Activated CD8-positive, alpha-beta memory T cell treated with anti-CD3 and anti-CD28 coated beads for 36 hours (primary cell): ENCODE data around the gene CACNA2D1. TPM values are rescaled to one million over a fixed set of nuclear protein-coding genes. Genes with fewer than 3 reads are reported as not detected.
"Not testable (repeated sequence)": the region's sequence is repeated elsewhere in the genome, so short reads cannot be mapped to it uniquely, and the experiment has no call there.

Source experiments
- CTCF ChIA-PET: fragments of 350-600 bp; sonication (Branson Sonifier 250); formaldehyde crosslinking; loops from one replicate; lab custom pipeline; 2021; ENCODE audit warnings: antibody characterized with exemption; lab: Charles Lee
- POLR2A ChIA-PET: fragments of 350-600 bp; sonication (Branson Sonifier 250); formaldehyde crosslinking; loops from one replicate; lab custom pipeline; 2021; ENCODE audit warnings: antibody characterized with exemption; lab: Charles Lee
- total RNA-seq, 2 experiments: library from RNA; stranded (reverse); gene quantifications; one replicate each; pipeline ENCODE4 v1.2.3, GENCODE V29; 2021

CACNA2D1 gene
- total RNA-seq, 2 experiments from 2014 or later: not detected

DNA sequence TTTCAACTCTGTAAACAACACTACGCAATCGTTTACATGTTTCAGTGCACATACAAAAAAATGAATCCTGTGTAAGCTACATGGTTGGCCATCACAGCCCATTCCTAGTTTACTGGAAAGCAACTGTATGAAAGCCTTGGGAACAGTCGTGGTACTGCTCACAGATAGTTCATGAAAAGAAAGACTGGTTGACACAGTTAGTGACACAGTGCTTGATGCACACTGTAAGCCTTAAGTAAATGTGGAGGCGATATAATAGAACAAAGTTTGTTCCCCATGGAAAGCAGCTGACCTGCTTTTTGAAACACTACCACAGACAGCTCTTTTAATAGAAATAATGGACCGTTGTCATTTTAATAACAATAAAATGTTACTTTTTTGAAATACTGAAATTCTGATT is 5.1 kb downstream of the CACNA2D1 start:
- POLR2A ChIA-PET: no interaction called here
- CTCF ChIA-PET: no interaction called here

DNA sequence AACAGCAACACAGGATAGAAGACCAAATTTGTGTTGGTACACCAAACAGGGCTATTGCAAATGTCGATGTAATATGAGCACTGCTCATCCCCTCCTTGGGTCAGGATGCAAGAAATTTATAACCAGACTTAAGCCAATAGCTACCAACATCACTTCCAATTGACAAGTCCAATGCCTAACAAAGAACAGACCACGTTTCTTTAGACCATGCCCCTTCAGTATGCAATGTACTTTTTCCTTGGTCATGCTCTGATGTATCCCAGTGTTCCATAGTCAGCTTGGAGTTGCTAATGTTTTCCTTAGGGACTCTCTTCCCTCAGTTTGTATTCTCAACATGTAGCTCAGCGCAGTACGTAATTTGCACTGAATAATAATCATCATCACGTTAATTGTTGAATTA is 7.8 kb downstream of the CACNA2D1 start:
- CTCF ChIA-PET: no interaction called here
- POLR2A ChIA-PET: no interaction called here

DNA sequence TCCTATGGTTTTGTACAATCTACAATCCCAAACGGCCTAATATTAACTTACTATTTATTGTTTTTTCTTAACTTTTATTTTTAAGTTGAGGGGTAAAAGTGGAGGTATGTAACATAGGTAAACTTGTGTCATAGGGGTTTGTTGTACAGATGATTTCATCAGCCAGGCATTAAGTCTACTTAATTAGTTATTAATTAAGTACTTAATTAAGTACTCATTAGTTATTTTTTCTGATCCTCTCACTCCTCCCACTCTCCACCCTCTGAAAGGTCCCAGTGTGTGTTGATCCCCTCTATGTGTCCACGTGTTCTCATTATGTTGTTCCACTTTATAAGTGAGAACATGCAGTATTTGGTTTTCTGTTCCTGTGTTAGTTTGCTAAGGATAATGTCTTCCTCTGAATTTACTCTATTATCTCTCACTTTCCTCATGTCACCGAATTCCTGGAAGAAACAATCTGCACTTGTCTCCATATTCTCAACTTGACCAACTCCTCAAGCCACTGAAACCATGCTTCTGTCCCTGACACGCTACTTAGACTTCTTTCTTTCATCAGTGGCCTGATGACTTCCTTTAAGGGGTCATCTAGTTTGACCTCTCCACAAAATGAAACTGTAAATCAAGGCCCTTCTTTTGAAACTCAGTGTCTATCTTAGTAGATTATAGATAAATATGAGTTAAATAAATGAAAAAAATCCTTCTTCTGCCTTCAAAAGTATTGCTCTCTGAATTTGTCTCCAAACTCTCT is 9.1 kb downstream of the CACNA2D1 start:
- POLR2A ChIA-PET: no interaction called here
- CTCF ChIA-PET: interaction anchor here (0.7 kb wide), 1 partner anchor 165 kb away, joined by 3 read pairs; no protein-coding TSS in a partner anchor

DNA sequence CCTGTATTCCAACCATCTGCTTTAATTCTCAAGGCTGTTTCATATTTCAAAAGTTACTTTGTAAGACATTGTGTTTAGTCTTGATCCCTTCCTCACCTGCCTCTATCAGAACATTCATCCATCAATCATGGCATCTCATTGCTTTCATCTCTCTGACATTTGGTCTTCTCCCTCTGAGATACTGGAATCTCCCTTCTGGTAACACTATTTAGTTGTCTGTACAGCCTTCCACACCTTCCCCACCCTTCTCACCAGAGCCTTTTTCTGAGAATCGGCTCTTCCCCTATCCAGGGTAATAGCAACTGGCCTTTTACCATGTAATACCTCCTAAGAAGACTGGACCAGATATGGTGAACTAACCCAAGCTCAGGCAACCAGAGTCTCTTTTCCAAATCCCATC is 10.1 kb downstream of the CACNA2D1 start:
- ChIA-PET CTCF (no interaction called here), POLR2A (no interaction called here)

DNA sequence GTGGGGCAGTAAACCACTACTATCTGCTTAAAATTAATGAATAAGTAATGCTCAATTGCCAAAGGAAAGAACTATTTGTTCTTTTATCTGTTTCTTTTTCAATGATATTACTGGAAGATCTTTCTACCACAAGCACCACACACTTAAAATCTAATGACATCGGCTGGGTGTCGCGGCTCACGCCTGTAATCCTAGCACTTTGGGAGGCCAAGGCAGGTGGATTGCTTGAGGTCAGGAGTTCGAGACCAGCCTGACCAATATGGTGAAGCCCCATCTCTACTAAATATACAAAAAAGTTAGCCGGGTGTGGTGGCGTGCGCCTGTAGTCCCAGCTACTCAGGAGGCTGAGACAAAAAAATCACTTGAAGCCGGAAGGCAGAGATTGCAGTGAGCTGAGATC is 10.8 kb downstream of the CACNA2D1 start:
- POLR2A ChIA-PET, CTCF ChIA-PET: not testable (repeated sequence)

DNA sequence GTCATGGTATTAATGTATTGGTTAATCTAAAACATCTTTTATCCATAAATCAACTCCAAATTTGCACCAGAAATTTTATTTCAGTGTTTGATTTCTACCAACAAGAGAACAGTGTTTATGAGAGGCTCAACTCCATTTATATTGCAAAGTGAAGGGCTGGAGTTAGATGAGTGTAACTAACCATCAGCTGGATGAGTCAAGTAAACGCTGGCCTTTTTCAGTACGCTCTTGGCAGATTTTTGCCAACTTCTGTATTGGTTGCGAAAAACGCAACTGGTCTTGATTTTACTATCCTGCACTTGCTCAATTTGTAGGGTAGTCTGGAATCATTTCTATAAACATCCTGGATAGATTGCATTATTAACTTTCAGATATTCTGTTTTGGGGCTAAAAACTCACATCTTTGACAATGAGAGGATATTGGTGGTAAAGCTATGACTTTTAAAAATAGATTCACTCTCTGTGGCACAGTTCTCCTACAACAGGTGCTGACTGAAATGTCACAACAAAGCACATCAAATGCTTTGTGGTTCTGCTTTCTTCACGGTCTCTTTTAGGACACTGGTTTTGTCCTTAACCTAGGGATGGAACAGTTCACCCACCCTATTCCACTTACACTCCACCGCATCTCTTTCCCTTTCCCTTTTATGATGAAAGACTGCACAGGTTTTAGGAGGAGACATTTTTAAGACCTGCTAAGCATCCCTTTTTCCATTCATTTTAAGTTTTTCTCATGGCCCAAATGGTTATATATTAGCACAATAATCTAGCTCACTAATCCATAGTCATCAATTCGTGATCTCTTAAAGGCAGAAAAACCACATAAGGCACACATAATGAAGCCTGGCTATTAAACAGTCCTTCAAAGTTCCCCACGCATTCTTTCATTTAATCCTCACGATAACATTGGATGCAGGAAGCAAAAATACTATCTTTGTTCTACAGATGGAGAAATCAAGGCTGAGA is 12.8 kb downstream of the CACNA2D1 start:
- ChIA-PET CTCF (no interaction called here), POLR2A (no interaction called here)

DNA sequence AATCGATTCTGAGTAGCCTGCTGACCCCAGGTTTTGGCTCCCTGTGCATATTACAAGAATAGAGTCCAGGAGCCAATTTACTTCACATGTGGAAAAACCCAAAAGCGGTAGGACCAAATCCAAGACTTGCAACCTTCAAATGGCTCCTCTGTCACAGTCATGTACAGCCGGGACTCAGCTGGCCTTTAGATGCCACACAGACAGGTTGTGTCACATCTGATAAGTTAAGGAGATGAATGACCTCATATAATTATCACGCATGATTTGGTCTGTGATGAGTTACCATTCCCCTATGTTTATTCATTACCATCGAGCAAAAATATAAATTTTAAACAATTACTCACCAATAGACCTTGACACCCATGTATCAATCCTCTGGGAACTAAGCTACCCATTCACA is 14.2 kb downstream of the CACNA2D1 start:
- POLR2A ChIA-PET: no interaction called here
- CTCF ChIA-PET: no interaction called here

DNA sequence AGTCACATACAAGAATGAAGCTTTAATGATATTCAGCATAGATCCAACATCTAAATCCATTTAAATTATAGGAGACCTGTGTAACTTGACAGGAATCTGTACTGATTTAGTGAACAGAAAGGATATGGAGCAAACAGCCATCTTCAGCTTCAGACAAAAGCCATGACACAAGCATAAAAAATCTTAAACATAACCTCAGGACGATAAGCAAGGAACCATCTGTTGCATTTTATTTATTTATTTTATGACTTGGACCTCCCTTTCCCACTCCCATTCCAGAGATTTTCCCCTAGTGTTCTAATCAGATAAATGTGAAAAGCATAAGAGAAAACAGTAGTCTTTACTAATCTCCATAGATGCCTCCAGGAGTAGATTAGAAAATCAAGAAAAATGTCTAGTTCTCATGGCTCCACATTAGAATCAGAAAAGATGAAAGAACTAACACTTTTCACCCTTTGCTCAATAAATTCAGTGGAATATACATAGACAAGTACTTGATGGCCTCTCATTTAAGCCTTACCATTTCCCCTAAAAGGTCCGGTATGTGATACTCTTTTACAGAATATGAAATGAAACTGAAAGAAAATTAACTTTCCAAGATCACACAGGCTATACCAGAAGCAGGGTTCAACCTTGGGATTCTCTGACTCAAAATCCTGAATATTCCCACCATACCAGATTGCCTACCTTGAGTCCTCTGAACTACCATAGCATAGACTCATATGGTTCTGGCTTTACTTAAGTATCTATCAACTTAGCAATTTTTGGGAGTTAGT is 15.2 kb downstream of the CACNA2D1 start:
- ChIA-PET CTCF (no interaction called here), POLR2A (no interaction called here)

DNA sequence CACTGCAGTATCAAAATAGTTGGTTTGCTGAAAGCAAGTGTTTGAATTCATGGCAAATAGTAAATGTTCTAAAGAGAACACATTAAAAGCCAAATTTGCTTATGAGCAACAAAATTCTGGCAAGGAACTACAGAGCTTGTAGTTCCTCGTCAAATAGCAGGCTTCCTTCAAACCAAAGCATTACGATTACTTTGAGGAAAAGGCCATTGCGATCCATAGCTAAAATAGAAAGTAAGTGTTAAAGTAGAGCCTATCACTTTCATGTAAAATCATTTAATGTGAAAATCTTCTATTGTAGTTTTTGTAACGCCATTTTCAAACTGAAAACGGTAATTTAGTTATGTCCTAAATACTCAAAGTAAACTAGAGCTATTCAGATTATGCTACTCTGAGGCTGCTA is 20.1 kb downstream of the CACNA2D1 start:
- CTCF ChIA-PET: no interaction called here
- POLR2A ChIA-PET: no interaction called here

DNA sequence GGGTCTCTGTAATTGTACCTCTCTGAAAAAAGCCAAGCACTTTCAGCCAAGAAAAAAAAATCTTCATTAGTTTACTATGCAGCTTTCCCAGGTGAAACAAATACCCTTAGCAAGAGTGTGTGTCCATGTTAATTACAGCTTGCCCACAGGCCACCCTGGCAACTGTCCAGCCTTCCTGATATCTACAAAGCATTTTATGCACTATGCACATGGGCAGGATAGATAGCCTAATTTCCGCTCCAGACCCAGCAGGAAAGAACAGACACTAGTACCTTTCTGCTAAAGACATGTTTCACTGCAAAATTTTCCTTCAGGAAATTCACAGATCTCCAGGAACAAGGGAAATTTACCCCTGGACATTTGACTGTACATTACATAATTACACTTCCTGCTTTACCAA is 24.4 kb downstream of the CACNA2D1 start:
- POLR2A ChIA-PET: no interaction called here
- CTCF ChIA-PET: no interaction called here

DNA sequence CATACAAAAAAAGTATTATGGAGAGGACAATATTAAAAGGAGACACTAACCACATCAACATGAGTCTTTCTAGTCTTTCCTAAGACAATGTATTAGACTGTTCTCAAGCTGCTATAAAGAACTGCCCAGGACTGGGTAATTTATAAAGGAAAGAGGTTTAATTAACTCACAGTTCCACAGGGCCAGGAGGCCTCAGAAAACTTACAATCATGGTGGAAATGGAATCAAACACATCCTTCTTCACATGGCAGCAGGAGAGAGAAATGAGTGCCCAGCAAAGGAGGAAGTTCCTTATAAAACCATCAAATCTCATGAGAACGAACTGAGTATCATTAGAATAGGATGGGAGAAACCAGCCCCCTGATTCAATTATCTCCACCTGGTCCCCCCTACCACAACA is 25.7 kb downstream of the CACNA2D1 start:
- ChIA-PET POLR2A (no interaction called here), CTCF (no interaction called here)

DNA sequence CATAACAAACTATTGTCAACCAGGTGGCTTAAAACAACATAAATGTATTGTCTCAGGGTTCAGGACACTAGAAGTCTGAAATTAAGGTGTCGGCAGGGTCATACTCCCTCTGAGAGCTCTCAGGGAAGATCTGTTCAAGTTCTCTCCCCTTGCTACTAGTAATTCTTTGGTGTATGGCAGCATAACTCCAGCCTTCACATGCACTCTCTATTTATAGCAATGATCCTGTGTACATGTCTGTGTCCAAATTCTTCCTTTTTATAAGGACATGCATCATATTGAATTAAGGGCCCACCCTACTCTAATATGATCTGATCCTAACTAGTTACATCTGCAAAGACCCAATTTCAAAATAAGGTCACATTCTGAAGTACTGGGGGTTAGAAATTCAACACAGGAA is 27.2 kb downstream of the CACNA2D1 start:
- CTCF ChIA-PET: no interaction called here
- POLR2A ChIA-PET: no interaction called here

DNA sequence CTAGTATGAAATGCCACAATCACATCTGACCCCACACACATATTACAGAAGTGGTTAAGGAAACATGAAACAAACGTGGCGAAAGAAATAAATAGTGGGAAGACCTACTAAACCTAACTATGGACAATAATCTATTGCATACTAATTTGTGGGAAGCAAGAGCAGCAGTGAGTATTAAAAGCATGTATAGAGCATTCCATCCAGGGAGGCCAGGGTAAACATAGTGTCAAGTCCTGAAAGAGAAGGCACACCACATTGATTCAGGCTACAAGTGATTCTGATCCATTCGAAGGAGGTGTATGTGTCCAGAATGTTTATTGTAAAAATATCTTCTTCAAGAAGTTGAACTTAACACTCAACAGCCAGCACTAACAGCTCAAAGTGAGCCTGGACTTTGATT is 29.2 kb downstream of the CACNA2D1 start:
- POLR2A ChIA-PET: no interaction called here
- CTCF ChIA-PET: no interaction called here

DNA sequence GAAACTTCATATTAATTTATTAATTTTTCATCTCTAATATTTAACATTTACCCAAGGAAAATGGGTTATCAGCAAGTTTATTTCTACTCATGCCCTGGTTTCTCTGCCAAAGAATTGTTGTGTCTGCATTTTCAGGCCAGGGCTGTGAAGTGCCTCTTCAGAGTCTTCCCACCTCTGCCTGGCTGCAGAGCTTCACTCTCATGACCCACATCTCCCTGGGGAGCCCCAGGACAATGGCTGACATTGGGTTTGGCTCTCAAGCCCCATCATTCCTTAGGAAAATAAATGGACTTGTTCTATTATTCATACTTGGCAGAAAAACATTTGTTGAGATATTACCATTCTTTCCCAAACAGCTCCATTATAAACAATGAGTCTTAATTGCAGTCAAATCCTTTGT is 30.3 kb downstream of the CACNA2D1 start:
- POLR2A ChIA-PET: no interaction called here

DNA sequence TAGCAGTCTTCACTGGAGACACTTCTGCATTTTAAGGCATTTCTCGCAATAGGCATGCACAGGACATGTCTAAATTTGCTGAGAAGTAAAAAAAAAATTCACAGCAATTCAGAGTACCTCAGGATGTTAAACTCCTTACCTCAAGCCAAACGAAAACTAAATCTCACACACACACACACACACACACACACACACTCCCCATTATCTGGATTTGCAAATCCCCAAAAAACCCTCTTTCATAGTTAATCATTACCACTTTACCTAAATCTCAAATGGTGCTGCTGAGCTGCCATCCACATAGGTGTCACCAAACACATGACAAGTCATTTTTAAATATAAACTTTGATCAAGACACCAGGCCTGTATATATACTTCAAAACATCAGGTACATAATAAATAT is 31.8 kb downstream of the CACNA2D1 start:
- ChIA-PET CTCF (no interaction called here), POLR2A (no interaction called here)

More for the DNA sequence above, 30.3 kb downstream of the CACNA2D1 start:
- CTCF ChIA-PET: no interaction called here

DNA sequence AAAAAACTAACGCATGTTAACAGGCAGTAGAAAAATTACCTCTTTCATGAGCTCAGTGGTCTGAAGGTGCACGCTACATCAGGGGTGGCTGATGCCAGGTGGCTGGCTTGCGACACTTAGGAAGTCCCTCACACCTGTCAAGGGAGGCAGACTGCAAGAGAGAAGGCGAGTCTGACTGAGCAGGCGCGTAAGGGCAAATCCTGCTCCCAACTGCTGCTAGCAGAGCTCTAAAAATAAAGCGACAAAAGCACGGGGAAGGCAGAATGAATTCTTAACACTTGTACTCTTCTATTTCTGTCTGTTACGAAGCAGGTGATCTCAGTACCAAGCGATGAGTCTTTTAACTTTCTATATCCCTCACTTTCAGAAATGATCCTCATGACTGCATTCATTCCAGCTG is 33.1 kb downstream of the CACNA2D1 start:
- CTCF ChIA-PET: no interaction called here

DNA sequence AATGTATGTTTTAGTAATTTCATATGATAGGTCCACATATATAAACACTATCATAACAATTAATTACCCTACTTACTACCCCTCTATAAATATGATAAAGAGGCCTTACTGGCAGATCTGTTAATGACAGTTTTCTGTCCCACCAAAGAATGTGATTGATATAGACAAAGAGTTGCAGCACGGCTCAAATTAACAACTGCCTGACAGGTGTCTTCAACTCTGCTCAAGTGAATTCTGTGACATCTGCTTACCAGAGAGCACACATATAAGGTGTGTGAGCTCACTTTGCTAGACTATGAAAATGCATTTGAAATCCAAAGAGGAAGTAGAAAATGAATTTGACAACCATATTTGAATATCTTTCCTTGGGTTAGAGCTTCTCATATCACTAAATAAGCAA is 36.6 kb downstream of the CACNA2D1 start:
- ChIA-PET POLR2A (no interaction called here), CTCF (no interaction called here)

More for the DNA sequence above, 33.1 kb downstream of the CACNA2D1 start:
- POLR2A ChIA-PET: no interaction called here

DNA sequence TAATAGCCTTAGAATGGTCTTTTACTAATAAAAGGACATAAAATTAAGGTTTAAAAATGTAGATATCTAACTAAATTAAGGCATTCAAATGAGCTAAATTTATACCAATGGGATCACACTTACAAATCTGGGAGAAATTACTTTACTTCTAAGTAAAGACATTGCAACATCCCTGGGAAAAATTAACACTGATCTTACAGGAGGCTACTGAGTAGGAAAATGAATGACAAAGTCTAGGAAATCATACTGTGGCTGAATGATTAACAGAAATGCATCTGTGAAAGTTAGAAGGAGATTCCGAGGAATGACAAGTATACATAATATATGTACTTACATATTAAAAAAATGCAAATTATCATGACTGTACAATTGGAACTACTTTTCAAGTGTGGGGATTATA is 38.3 kb downstream of the CACNA2D1 start:
- POLR2A ChIA-PET: no interaction called here
- CTCF ChIA-PET: no interaction called here

DNA sequence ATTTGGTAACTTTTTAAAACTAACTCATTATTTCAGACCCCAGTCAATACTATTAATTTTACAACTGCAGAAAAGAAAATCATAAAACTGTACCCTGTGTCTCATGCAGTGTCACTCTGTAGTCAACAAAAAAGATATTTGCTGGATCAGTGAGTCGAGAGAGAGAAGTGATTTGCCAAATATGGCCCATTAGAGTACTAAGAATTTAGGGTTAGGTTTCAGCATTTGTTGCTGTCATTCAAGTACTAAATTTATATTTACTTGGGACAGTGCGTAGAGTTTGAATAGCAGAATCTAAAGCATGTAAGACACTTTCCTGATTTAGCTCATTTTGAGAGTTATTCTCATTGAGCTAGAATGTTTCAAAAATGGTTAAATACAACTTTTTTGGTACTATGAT is 38.9 kb downstream of the CACNA2D1 start:
- ChIA-PET POLR2A (no interaction called here), CTCF (no interaction called here)

DNA sequence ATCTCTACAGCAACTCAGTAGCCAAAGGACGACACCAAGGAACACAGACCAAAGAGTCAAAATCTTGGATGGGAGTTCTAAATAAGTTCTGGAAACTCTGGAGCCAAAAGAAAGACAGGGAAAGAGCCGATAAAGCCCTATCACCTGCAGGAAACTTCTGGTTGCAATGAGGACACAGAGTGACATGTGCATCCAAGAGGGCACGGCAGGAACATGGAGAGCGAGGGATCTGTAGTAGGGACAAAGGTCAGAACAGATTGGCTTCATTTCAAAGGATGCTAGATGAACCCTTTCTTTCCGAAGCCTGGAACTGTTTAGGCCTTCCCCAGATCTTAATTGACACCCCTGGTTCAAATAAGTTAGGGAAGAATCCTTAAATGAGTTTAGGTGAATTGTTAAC is 39.5 kb downstream of the CACNA2D1 start:
- CTCF ChIA-PET: no interaction called here
- POLR2A ChIA-PET: no interaction called here
